SHP77 treated with DMSO at 0.1 percent for 48 hours (cell line): Measurements from ENCODE around the gene TBC1D3C.
"Not testable (repeated sequence)": the region's sequence is repeated elsewhere in the genome, so short reads cannot be mapped to it uniquely, and the experiment has no call there.

ENCODE experiments used
- DNase-seq: peaks from one replicate; lab custom pipeline; 2025; lab: John Stamatoyannopoulos, UW

The TBC1D3C gene

GRCh38 chr17:38068534-38068933 lies at the start of gene TBC1D3C:
TBC1D3C (minus strand) TSS chr17:38068634; CDS start chr17:38067066, 1,568 bp downstream.
- not testable (repeated sequence) for DNase-seq

- not testable (repeated sequence) for DNase-seq
Observed at GRCh38 chr17:38099262-38099661, 30.8 kb upstream of the TBC1D3C start.

- DNase-seq: not testable (repeated sequence)
Observed at GRCh38 chr17:38094059-38094694, 25.7 kb upstream of the TBC1D3C start.

GRCh38 chr17:38088120-38088519 lies 19.7 kb upstream of the TBC1D3C start:
- DNase-seq: not testable (repeated sequence)

GRCh38 chr17:38087344-38087743 lies 18.9 kb upstream of the TBC1D3C start:
- not testable (repeated sequence) for DNase-seq
